Stomach (tissue), 9 donors: ENCODE measurements around the gene STIM2. TPM values are rescaled to one million over a fixed set of nuclear protein-coding genes. Genes with fewer than 3 reads are reported as not detected.

ENCODE experiments used
- DNase-seq, 2 donors: peaks; one replicate each; pipeline versions ENCODE4 v3.0.0 to v3.0.0-alpha.2; 2013 to 2019
- H3K27ac ChIP-seq, 5 donors: fragments of 200-600 bp in 4 of 5; sonication (generic) in 4 of 5; one replicate each; pipeline ENCODE4 v1.5.1; 2013 to 2019; ENCODE audit warnings: mild to moderate bottlenecking in 1 of 5, moderate library complexity in 1 of 5
- H3K27me3 ChIP-seq, 3 donors: fragments of 200-600 bp; sonication (generic); one replicate each; pipeline ENCODE4 v1.5.1; 2017 to 2019; ENCODE audit warnings: mixed run types in 1 of 3
- H3K36me3 ChIP-seq, 4 donors: fragments of 200-600 bp; sonication (generic); 1 replicate in 3 of 4; 2 replicates in 1 of 4; pipeline ENCODE4 v1.5.1; 2016 to 2019
- H3K4me1 ChIP-seq, 4 donors: fragments of 200-600 bp; sonication (generic); one replicate each; pipeline ENCODE4 v1.5.1; 2016 to 2019
- H3K4me3 ChIP-seq, 4 donors: fragments of 200-600 bp; sonication (generic) in 3 of 4; one replicate each; pipeline ENCODE4 v1.5.1; 2016 to 2019; ENCODE audit warnings: mild to moderate bottlenecking in 1 of 4
- H3K9me3 ChIP-seq, 4 donors: fragments of 200-600 bp; sonication (generic); one replicate each; pipeline ENCODE4 v1.5.1; 2016 to 2019
- CTCF ChIP-seq, 7 experiments: fragments of 450-650 bp in 4 of 7; fragments of 200-600 bp in 3 of 7; sonication (generic) in 3 of 7; IDR thresholded peaks; one replicate each; pipeline ENCODE4 v1.5.1; 2016 to 2019; ENCODE audit warnings: antibody characterized with exemption in 7 of 7, control low read depth in 2 of 7, mild to moderate bottlenecking in 1 of 7
- EP300 ChIP-seq: sonication (generic); formaldehyde crosslinking; IDR thresholded peaks from one replicate; pipeline ENCODE4 v1.6.1; 2017; ENCODE audit warnings: antibody characterized with exemption
- POLR2A ChIP-seq, 4 donors: fragments of 450-650 bp; IDR thresholded peaks; one replicate each; pipeline ENCODE4 v1.6.1; 2016; ENCODE audit warnings: antibody characterized with exemption in 4 of 4, control low read depth in 2 of 4, mild to moderate bottlenecking in 1 of 4, moderate library complexity in 1 of 4
- POLR2AphosphoS5 ChIP-seq, 3 donors: sonication (generic); formaldehyde crosslinking; IDR thresholded peaks; one replicate each; pipeline ENCODE4 v1.6.1; 2016; ENCODE audit warnings: antibody characterized with exemption in 3 of 3
- WGBS, 5 donors: extraction: QIAGEN DNeasy Blood & Tissue Kit in 3 of 5; methylation state at CpG; one replicate each; pipeline versions ENCODE4 v1.1.5 to v1.1.7; 2013 to 2018; 5-methylcytosine and 5-hydroxymethylcytosine counted together
- intact Hi-C: fragments of 100-400 bp; cut with DNase I; formaldehyde crosslinking; loops from one replicate; pipeline ENCODE4 v1.15.1; 2023; ENCODE audit warnings: low total_unique reads
- polyA plus RNA-seq, 3 donors: library from polyadenylated mRNA; stranded (reverse); fragments of 200-250 nt; gene quantifications; one replicate each; pipeline ENCODE4 v1.2.3, GENCODE V29; 2013
- total RNA-seq, 5 donors: library from RNA; depleted of rRNA; stranded (reverse); fragments of >200 nt; gene quantifications; one replicate each; pipeline versions ENCODE4 v1.1.0 to v1.2.3, GENCODE V29; 2014 to 2016
- donor health status: healthy with polysubstance abuse.
- donor health status: Bipolar disorder and iron deficiency.
- donor health status: healthy.

The STIM2 gene
- total and polyA plus RNA-seq, 8 donors, result 4.4 to 32.7 (median 21.7) TPM

- intact Hi-C loops, result loop anchor here (10.0 kb wide), 1 partner anchor 537 kb away; no protein-coding TSS in a partner anchor
- WGBS, 5 donors, result 60 to 74% (median 63%) methylated on average over 3 of the region's 3 CpGs
- no peak for TF ChIP-seq EP300
- Histone ChIP-seq H3K4me1 (peaks cover 1 to 28% (median 18%) of the 10 kb centered on the region in 4 donors), H3K4me3 (no peak overlapping the region), H3K27ac (no peak overlapping the region), H3K9me3 (no peaks in the 10 kb centered on the region), H3K27me3 (no peaks in the 10 kb centered on the region), H3K36me3 (peaks cover 0 to 3% (median 0%) of the 10 kb centered on the region in 4 donors)
- no peak for DNase-seq
Measured at GRCh38 chr4:27011401-27011800, 150.8 kb downstream of the STIM2 start.

- intact Hi-C loops, result loop anchor here (10.0 kb wide), 1 partner anchor 538 kb away; no protein-coding TSS in a partner anchor
- H3K4me1 ChIP-seq, result peaks cover 0 to 20% (median 12%) of the 10 kb centered on the region in 4 donors
- TF ChIP-seq EP300, result no peak
- TF ChIP-seq CTCF (IDR thresholded peaks at IDR 0.05), result no peak
- TF ChIP-seq POLR2A (IDR thresholded peaks at IDR 0.05), result no peak
- no peak for TF ChIP-seq POLR2AphosphoS5 (IDR thresholded peaks at IDR 0.05)
- H3K9me3 ChIP-seq, result no peaks in the 10 kb centered on the region
- 90 to 95% (median 92%) methylated on average over 4 of the region's 4 CpGs for WGBS, 5 donors
- no peaks in the 10 kb centered on the region for H3K27me3 ChIP-seq
- DNase-seq, result no peak
- no peak overlapping the region for H3K4me3 ChIP-seq
- no peak overlapping the region for H3K27ac ChIP-seq
- H3K36me3 ChIP-seq, result peaks cover 0 to 9% (median 6%) of the 10 kb centered on the region in 4 donors
Measured at GRCh38 chr4:27013012-27013411, 152.4 kb downstream of the STIM2 start.

GRCh38 chr4:27016551-27016950, 155.9 kb downstream of the STIM2 start:
- Histone ChIP-seq H3K4me1 (no peaks in the 10 kb centered on the region), H3K4me3 (no peak overlapping the region), H3K27me3 (no peaks in the 10 kb centered on the region), H3K9me3 (no peaks in the 10 kb centered on the region), H3K27ac (no peak overlapping the region), H3K36me3 (peaks cover 0 to 41% (median 39%) of the 10 kb centered on the region in 4 donors)
- WGBS, 5 donors, result 94 to 98% (median 96%) methylated on average over 3 of the region's 3 CpGs
- intact Hi-C loops, result loop anchor here (10.0 kb wide), 1 partner anchor 542 kb away; no protein-coding TSS in a partner anchor
- DNase-seq, result no peak
- TF ChIP-seq EP300 (no peak), POLR2A (IDR thresholded peaks at IDR 0.05) (no peak)

- TF ChIP-seq EP300 (no peak), POLR2A (IDR thresholded peaks at IDR 0.05) (no peak), POLR2AphosphoS5 (IDR thresholded peaks at IDR 0.05) (no peak), CTCF (IDR thresholded peaks at IDR 0.05) (no peak)
- no peaks in the 10 kb centered on the region for H3K9me3 ChIP-seq
- H3K4me3 ChIP-seq, result no peak overlapping the region
- DNase-seq, result no peak
- intact Hi-C loops, result loop anchor here (10.0 kb wide), 1 partner anchor 543 kb away; no protein-coding TSS in a partner anchor
- peaks cover 0 to 47% (median 47%) of the 10 kb centered on the region in 4 donors for H3K36me3 ChIP-seq
- H3K4me1 ChIP-seq, result no peaks in the 10 kb centered on the region
- H3K27me3 ChIP-seq, result no peaks in the 10 kb centered on the region
- H3K27ac ChIP-seq, result no peak overlapping the region
- WGBS, 5 donors, result 96 to 98% (median 97%) methylated on average over 10 to 12 of the region's 12 CpGs
Measured at GRCh38 chr4:27017623-27018022, 157.0 kb downstream of the STIM2 start.

GRCh38 chr4:27018076-27018475, 157.4 kb downstream of the STIM2 start:
- no peak for DNase-seq
- Histone ChIP-seq H3K27me3 (no peaks in the 10 kb centered on the region), H3K27ac (no peak overlapping the region), H3K4me3 (no peak overlapping the region), H3K9me3 (no peaks in the 10 kb centered on the region), H3K36me3 (peaks cover 0 to 52% (median 52%) of the 10 kb centered on the region in 4 donors), H3K4me1 (no peaks in the 10 kb centered on the region)
- intact Hi-C loops, result loop anchor here (10.0 kb wide), 1 partner anchor 543 kb away; no protein-coding TSS in a partner anchor
- TF ChIP-seq EP300, result no peak
- no peak for TF ChIP-seq POLR2A (IDR thresholded peaks at IDR 0.05)
- TF ChIP-seq POLR2AphosphoS5 (IDR thresholded peaks at IDR 0.05), result no peak
- TF ChIP-seq CTCF (IDR thresholded peaks at IDR 0.05), result no peak
- WGBS, 5 donors, result 75 to 91% (median 85%) methylated on average over 5 of the region's 5 CpGs
